RWPE1 (cell line): ENCODE data around the gene TCF7L1.
"Not testable (repeated sequence)": the region's sequence is repeated elsewhere in the genome, so short reads cannot be mapped to it uniquely, and the experiment has no call there.

Experiments used
- CTCF ChIA-PET: fragments of 350-600 bp; sonication (Branson Sonifier 250); formaldehyde crosslinking; extraction: SDS; loops from one replicate; lab custom pipeline; 2021; lab: Yijun Ruan, JAX
- POLR2A ChIA-PET: fragments of 400-600 bp; formaldehyde crosslinking; extraction: SDS; loops from one replicate; lab custom pipeline; 2020; ENCODE audit warnings: antibody characterized with exemption; ENCODE audit not compliant: low non-redundant PET; lab: Yijun Ruan, JAX
- DNase-seq: peaks from one replicate; pipeline ENCODE4 v3.0.0; 2012; ENCODE audit warnings: low spot score
- H3K27ac ChIP-seq: fragments of 450-650 bp; 2 replicates; pipeline ENCODE4 v1.5.1; 2017
- TF ChIP-seq, protein P1 (sequence below): fragments of 450-650 bp; conservative IDR thresholded peaks from 2 replicates; pipeline ENCODE4 v1.5.1; 2017; ENCODE audit warnings: low read depth, mild to moderate bottlenecking

TCF7L1 gene

DNA sequence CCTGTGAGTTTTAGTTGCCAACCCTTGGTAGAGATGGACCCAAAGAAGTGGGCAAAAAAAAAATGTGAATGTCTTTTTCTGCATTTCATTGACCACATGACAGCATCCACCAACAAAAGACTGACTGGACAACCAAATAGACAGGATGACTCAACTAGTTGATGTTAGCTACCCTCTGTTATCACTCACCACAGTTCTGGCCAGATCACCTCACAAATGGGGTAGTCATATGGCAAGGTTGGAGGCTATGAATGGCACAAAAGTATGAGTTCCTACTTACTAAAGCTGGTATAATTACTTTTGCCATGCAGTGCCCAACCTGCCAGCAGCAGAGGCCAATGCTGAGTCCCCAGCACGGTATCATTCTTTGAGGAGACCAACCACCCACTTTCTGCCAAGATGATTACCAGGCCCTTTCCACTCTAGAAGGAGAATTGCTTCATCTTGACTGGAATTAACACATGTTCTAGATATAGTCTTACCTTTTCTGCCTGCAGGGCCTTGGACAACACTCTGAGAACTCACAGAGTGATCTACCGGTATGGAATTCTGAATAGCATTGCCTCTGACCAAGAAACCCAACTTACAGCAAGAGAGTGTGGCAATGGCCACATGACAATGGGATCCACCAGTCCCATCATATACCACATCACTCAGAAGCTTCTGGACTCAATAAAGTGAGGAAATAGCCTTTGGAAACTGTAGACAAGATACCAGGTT, 20.1 kb upstream of the TCF7L1 start:
- CTCF ChIA-PET = interaction anchor here (0.6 to 1.1 kb wide), 2 partner anchors 131 to 187 kb away, joined by 3 read pairs; no protein-coding TSS in a partner anchor
- POLR2A ChIA-PET = no interaction called here
- TF ChIP-seq, protein P1, sequence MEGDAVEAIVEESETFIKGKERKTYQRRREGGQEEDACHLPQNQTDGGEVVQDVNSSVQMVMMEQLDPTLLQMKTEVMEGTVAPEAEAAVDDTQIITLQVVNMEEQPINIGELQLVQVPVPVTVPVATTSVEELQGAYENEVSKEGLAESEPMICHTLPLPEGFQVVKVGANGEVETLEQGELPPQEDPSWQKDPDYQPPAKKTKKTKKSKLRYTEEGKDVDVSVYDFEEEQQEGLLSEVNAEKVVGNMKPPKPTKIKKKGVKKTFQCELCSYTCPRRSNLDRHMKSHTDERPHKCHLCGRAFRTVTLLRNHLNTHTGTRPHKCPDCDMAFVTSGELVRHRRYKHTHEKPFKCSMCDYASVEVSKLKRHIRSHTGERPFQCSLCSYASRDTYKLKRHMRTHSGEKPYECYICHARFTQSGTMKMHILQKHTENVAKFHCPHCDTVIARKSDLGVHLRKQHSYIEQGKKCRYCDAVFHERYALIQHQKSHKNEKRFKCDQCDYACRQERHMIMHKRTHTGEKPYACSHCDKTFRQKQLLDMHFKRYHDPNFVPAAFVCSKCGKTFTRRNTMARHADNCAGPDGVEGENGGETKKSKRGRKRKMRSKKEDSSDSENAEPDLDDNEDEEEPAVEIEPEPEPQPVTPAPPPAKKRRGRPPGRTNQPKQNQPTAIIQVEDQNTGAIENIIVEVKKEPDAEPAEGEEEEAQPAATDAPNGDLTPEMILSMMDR = no peak
- no peak for DNase-seq
- no peak overlapping the region for H3K27ac ChIP-seq

GRCh38 chr2:85114586-85115330, 18.4 kb upstream of the TCF7L1 start:
- no peak overlapping the region for H3K27ac ChIP-seq
- DNase-seq = no peak
- CTCF ChIA-PET = interaction anchor here (0.6 to 0.7 kb wide), 2 partner anchors 870 to 1729 kb away, joined by 3 read pairs; no protein-coding TSS in a partner anchor
- TF ChIP-seq, protein P1 = no peak
- POLR2A ChIA-PET = interaction anchor here (0.6 kb wide), 1 partner anchor 46 kb away, joined by 3 read pairs; no protein-coding TSS in a partner anchor

- TF ChIP-seq, protein P1 = no peak
- H3K27ac ChIP-seq = no peak overlapping the region
- DNase-seq = no peak
- CTCF ChIA-PET = no interaction called here
- POLR2A ChIA-PET = no interaction called here
These were observed 17.0 kb upstream of the TCF7L1 start for GRCh38 chr2:85116207-85116606.

- ChIA-PET CTCF (interaction anchor here (0.5 kb wide), 1 partner anchor 84 kb away, joined by 3 read pairs; no protein-coding TSS in a partner anchor), POLR2A (no interaction called here)
- DNase-seq = no peak
- TF ChIP-seq, protein P1 = no peak
- H3K27ac ChIP-seq = no peak overlapping the region
These were observed 13.3 kb upstream of the TCF7L1 start for GRCh38 chr2:85119900-85120299.

GRCh38 chr2:85120363-85120762, 12.8 kb upstream of the TCF7L1 start:
- no peak overlapping the region for H3K27ac ChIP-seq
- CTCF ChIA-PET = interaction anchor here (0.5 kb wide), 1 partner anchor 84 kb away, joined by 3 read pairs; no protein-coding TSS in a partner anchor
- TF ChIP-seq, protein P1 = no peak
- POLR2A ChIA-PET = no interaction called here
- no peak for DNase-seq

DNA sequence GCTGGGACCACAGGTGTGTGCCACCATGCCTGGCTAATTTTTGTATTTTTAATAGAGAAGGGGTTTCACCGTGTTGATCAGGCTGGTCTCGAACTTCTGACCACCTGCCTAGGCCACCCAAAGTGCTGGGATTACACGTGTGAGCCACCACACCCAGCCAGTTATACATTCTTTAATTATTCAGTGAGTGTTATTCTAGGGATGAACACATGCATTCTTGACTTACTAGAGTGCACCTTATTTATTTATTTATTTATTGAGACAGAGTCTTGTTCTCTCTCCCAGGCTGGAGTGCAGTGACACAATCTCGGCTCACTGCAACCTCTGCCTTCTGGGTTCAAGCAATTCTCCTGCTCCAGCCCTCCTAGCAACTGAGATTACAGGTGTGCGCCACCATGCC, 6.7 kb upstream of the TCF7L1 start:
- DNase-seq, POLR2A ChIA-PET, H3K27ac ChIP-seq, CTCF ChIA-PET: not testable (repeated sequence)
